Measurements from ENCODE around the gene NOC4L.

NOC4L gene

DNA sequence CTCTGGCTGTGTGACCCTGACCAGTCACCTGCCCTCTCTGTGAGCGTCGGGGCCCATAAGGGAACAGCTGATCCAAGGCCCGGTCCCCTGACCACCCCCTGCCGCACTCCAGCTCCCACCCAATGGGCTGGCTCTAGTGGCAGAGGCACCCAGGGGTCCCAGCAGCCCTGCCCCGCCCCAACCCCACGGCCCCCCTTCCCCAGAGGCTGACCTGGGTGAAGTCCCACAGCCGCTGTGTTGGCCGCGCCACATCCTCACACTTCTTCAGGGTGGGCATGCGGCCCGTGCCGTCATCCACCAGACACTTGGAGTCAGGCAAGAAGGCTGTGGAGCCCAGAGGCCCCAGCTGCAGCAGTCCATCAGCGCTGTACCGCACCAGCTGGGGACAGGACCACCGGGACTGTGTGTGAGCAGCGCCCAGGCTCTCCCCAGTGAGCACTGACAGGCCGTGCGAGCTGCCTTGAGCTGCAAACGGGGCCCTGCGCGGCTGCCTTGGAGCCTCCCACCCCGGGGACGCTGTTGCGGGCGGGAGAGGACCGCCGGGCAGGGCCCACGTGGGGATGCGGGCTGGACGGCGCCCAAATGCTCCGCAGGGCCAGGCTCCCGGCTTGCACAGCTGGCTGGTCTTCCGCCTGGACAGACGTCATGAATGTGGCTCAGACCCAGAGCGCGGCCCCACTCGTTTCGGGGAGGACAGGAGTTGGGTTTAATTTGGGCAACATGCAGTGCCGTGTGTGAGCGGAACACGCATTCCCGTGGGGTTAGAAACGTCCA lies 53.5 kb downstream of the NOC4L start:
- no peak for DNase-seq (ENCODE audit: low spot score)

DNA sequence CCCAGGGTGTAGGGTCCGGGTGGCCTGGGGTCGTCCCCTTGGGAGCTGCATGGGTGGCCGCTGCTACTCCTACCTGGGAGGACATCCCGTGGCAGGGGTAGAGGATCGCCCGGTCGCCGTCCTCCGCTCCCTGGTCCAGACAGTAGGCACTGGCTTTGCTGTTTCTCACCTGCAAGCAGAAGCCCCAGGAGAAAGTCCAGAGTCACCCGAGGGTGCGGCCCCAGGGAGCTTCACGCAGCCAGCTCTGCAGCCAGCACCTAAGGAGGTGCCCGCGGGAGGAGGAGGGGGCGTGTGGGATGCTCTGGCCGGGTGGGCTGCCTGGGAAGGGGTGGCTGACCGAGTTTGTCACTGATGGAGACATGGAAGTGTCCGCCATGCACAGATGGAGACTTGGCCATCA lies 54.8 kb downstream of the NOC4L start:
- no peak for DNase-seq (ENCODE audit: low spot score)

DNA sequence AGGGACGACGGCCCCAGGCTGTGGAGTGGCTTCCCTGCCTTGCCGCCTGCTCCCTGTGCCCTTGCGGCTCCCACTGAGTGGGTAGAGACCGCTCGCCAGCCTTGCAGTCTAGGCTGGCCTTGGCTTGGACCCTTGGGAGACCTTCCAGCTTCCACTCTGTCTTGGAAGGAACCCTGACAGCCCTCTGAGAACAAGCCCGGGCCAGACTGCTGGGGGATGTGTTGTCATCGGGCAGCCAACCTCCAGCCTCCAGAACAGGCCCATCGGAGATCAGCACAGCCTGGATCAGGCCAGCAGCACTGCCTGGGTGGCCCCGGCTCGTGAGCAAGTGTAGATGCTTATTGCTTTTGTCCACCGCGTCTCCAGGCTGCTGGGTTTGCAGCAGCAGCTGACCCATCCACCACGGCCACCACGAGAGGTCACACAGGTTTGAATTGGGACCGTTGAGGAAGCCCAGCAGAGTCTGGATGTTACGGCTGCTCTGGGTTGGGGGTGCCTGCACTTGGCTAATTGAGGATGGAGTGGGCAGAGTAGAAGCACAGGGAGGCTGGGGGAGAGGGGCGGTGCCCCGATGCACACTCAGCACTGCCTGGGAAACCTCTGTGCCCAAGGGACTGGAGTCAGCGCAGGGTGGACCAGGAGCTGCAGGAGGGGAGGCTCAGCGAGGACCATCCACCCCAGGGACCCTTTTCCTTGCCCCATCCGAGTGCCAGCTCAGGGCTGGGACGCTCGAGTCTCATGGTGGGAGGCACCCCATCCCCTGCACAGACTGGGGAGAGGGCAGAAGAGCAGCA lies 55.5 kb downstream of the NOC4L start:
- DNase-seq (ENCODE audit: low spot score), result no peak

DNA sequence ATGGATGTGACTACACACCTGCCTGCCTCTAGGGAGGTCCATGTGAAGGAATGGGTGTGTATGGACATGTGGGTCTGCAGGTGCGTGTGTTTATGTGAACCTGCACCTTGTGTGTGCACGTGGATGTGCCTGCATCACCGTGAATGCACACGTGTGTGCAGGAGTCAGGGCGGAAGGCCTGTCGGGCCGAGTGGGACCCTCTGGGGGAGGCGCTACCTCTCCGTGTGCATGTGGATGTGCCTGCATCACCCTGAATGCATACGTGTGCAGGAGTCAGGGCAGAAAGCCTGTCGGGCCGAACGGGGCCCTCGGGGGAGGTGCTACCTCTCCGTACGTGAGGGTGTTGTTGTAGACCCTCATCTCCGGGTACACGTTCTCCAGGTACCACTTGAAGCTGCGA lies 56.5 kb downstream of the NOC4L start:
- no peak for DNase-seq (ENCODE audit: low spot score)

DNA sequence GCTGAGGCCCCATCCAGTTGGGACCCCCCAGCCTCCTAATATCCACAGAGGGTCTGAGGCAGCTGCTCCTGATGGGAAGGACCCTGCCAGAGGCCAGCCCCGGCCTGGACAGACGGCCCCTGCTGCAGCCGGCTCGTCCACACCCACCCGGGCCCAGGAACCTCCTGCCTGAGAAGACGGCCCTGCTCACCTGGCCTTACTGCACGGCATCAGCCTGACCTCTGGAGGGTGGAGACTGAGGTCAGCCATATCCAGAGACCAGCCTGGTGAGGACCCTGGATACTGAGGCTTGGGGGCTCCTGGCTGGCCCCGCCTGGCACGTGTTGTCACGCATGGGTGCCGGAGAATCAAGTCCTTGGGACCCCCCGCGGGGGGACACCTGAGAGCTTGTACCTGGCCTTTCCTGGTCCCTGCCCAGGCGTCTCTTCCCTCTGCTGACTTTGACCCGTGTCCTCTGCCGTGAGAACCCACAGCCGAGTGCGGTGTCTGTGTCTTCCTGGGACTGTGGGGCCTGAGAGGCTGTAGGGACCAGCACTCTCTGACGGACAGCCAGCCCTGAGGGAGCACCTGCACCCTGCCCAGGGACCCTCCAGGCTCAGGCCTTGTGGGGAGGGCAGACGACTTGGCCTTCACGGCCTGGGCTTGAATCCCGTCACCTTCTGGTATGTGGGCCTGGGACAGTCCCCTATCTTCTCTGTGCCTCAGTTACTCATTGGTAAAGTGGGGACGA lies 57.3 kb downstream of the NOC4L start:
- no peak for DNase-seq (ENCODE audit: low spot score)
